Measurements from ENCODE around the gene RTN4R. TPM values are rescaled to one million over a fixed set of nuclear protein-coding genes. Genes with fewer than 3 reads are reported as not detected.
A peak's percentile ranks its signal among the peaks of the same experiment; 100 is the strongest.

RTN4R gene
- total and polyA plus RNA-seq, 2 experiments from 2014 or later: 5.2 to 5.3 TPM

- Histone ChIP-seq H3K36me3 (no peaks in the 10 kb centered on the region), H3K4me3 (no peak overlapping the region), H3K9me3 (ENCODE audit: low read depth) (no peaks in the 10 kb centered on the region), H3K4me1 (ENCODE audit: low read depth) (peaks cover 41% of the 10 kb centered on the region), H3K27ac (no peak overlapping the region), H3K27me3 (no peaks in the 10 kb centered on the region)
- peak in 1 of 2 donors; percentile 35 for DNase-seq (ENCODE audit: low read depth in 1 of 2, low spot score in 1 of 2)
- no peak for TF ChIP-seq CTCF (IDR thresholded peaks at IDR 0.05; ENCODE audit: low read depth, low read length)
Measured at GRCh38 chr22:20247010-20247505, 21.1 kb downstream of the RTN4R start.

- no peaks in the 10 kb centered on the region for H3K27me3 ChIP-seq
- H3K4me1 ChIP-seq (ENCODE audit: low read depth): peaks cover 41% of the 10 kb centered on the region
- no peak for TF ChIP-seq CTCF (IDR thresholded peaks at IDR 0.05; ENCODE audit: low read depth, low read length)
- no peak for DNase-seq (ENCODE audit: low read depth in 1 of 2, low spot score in 1 of 2)
- H3K27ac ChIP-seq: no peak overlapping the region
- no peaks in the 10 kb centered on the region for H3K9me3 ChIP-seq (ENCODE audit: low read depth)
- no peaks in the 10 kb centered on the region for H3K36me3 ChIP-seq
- H3K4me3 ChIP-seq: no peak overlapping the region
Measured at GRCh38 chr22:20246368-20247009, 21.6 kb downstream of the RTN4R start.

GRCh38 chr22:20245577-20246367 lies 22.3 kb downstream of the RTN4R start:
- Histone ChIP-seq H3K36me3 (no peaks in the 10 kb centered on the region), H3K4me3 (no peak overlapping the region), H3K9me3 (ENCODE audit: low read depth) (no peaks in the 10 kb centered on the region), H3K27ac (no peak overlapping the region), H3K27me3 (no peaks in the 10 kb centered on the region), H3K4me1 (ENCODE audit: low read depth) (peaks cover 41% of the 10 kb centered on the region)
- TF ChIP-seq CTCF (IDR thresholded peaks at IDR 0.05; ENCODE audit: low read depth, low read length): no peak
- no peak for DNase-seq (ENCODE audit: low read depth in 1 of 2, low spot score in 1 of 2)

- Histone ChIP-seq H3K36me3 (no peaks in the 10 kb centered on the region), H3K4me1 (ENCODE audit: low read depth) (peaks cover 45% of the 10 kb centered on the region), H3K4me3 (no peak overlapping the region), H3K27me3 (no peaks in the 10 kb centered on the region), H3K27ac (no peak overlapping the region), H3K9me3 (ENCODE audit: low read depth) (no peaks in the 10 kb centered on the region)
- no peak for DNase-seq (ENCODE audit: low read depth in 1 of 2, low spot score in 1 of 2)
- TF ChIP-seq CTCF (IDR thresholded peaks at IDR 0.05; ENCODE audit: low read depth, low read length): no peak
Measured at GRCh38 chr22:20244691-20245576, 23.2 kb downstream of the RTN4R start.

- no peak overlapping the region for H3K27ac ChIP-seq
- no peaks in the 10 kb centered on the region for H3K27me3 ChIP-seq
- DNase-seq (ENCODE audit: low read depth in 1 of 2, low spot score in 1 of 2): no peak
- no peak for TF ChIP-seq CTCF (IDR thresholded peaks at IDR 0.05; ENCODE audit: low read depth, low read length)
- no peak overlapping the region for H3K4me3 ChIP-seq
- peaks cover 45% of the 10 kb centered on the region for H3K4me1 ChIP-seq (ENCODE audit: low read depth)
- no peaks in the 10 kb centered on the region for H3K9me3 ChIP-seq (ENCODE audit: low read depth)
- no peaks in the 10 kb centered on the region for H3K36me3 ChIP-seq
Measured at GRCh38 chr22:20244250-20244648, 23.9 kb downstream of the RTN4R start.
